Activated T-cell treated with anti-CD3 and anti-CD28 coated beads, Interleukin-2, amount 50 U/mL, for 72 hours (primary cell): ENCODE results near the gene TANC1. TPM values are rescaled to one million over a fixed set of nuclear protein-coding genes. Genes with fewer than 3 reads are reported as not detected.
A peak's percentile ranks its signal among the peaks of the same experiment; 100 is the strongest.

Experiments
- ATAC-seq, 2 donors: fragments of 150-1000 bp; cut with Tn5 transposase; replicated peaks in 1 of 2; 2 replicates each; pipeline ENCODE4 v1.10.0; 2021; ENCODE audit warnings: moderate library complexity in 2 of 2, mild to moderate bottlenecking in 1 of 2
- DNase-seq, 2 donors: peaks; one replicate each; pipeline ENCODE4 v3.0.0; 2021 to 2022; ENCODE audit warnings: mixed read lengths in 1 of 2
- H3K27ac Mint-ChIP-seq: one replicate; pipeline ENCODE4 v1.8.0; 2022; ENCODE audit warnings: mild to moderate bottlenecking, moderate library complexity, mixed read lengths
- H3K27me3 Mint-ChIP-seq: one replicate; pipeline ENCODE4 v1.8.0; 2022; ENCODE audit warnings: low read depth, mixed read lengths
- H3K36me3 Mint-ChIP-seq, 2 donors: one replicate each; pipeline ENCODE4 v1.8.0; 2022; ENCODE audit warnings: mixed read lengths in 2 of 2, mild to moderate bottlenecking in 1 of 2; ENCODE audit not compliant: insufficient read depth in 2 of 2
- H3K4me1 Mint-ChIP-seq: one replicate; pipeline ENCODE4 v1.8.0; 2022; ENCODE audit warnings: low read depth, mixed read lengths
- H3K4me3 Mint-ChIP-seq, 2 donors: one replicate each; pipeline ENCODE4 v1.8.0; 2022; ENCODE audit warnings: mild to moderate bottlenecking in 2 of 2, mixed read lengths in 2 of 2, moderate library complexity in 2 of 2
- H3K9me3 Mint-ChIP-seq, 2 donors: one replicate each; pipeline ENCODE4 v1.8.0; 2022; ENCODE audit warnings: mixed read lengths in 2 of 2
- total RNA-seq, 2 donors: library from RNA; stranded (reverse); gene quantifications; one replicate each; pipeline ENCODE4 v1.2.3, GENCODE V29; 2022

Gene TANC1
- total RNA-seq, 2 donors from 2014 or later = 0.35 to 1.6 TPM

DNA sequence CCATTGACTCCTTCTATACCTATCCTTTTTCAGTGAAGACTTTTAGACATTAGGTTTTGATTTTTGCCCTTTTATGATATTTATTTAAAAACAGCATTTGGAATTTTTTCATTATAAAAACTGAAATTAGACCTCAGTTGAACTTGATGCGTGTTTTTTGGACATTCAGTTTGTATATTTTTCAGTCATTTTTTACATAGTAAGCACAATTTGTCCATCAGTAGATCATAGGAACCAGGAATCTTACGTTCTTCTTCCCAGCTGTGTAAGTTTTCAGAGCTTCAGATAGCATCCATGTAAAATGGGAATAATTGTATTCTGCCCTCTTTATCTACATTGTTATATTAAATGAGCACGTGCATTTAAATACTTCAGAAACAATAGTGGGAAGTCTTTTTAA, 208.9 kb downstream of the TANC1 start:
- no peak overlapping the region for H3K4me3 Mint-ChIP-seq
- H3K27me3 Mint-ChIP-seq = no peaks in the 10 kb centered on the region
- no peaks in the 10 kb centered on the region for H3K36me3 Mint-ChIP-seq
- no peak overlapping the region for H3K27ac Mint-ChIP-seq
- no peaks in the 10 kb centered on the region for H3K4me1 Mint-ChIP-seq
- ATAC-seq (no peak), DNase-seq (no peak)
- H3K9me3 Mint-ChIP-seq = no peaks in the 10 kb centered on the region

DNA sequence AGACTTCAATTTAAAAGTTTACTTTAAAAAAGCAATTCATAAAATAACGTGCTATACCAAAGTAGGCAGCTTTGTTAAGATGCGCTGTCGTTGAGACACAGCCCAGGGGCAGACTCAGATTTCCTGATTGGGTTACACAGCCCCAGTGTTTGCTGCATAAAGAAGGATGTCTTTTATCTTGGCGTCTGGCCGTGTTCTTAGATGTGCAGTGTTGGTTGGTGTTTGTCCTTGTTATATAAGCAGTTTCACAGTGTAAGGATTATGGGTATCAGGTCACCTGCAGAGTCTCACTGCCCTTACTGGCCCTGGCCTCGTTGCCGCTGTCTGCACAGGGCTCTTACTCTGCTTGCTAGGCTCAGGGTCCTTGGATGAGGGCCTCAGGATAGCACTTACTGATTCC, 209.5 kb downstream of the TANC1 start:
- no peaks in the 10 kb centered on the region for H3K27me3 Mint-ChIP-seq

DNA sequence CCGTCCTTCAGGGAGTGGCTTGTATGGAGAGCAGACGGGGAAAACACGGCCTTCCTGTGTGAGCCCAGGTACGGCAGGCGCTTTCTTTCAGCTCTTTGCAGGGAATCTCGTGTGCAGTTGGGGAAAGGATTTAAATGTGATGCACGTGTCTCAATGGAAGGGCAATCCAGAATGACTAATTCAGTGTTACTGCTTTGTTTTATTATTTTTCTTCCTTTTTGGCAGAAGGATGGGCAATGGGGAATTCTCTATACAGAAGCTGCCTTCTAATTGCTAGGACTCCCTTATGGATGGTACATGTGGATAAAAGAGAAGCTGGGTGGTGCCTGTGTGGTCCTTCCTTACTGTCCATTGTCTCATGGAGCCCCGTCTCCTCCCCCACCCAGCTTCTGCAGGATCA, 210.7 kb downstream of the TANC1 start:
- Mint-ChIP-seq H3K9me3 (no peaks in the 10 kb centered on the region), H3K36me3 (no peaks in the 10 kb centered on the region), H3K27ac (no peak overlapping the region), H3K4me1 (no peaks in the 10 kb centered on the region), H3K4me3 (no peak overlapping the region), H3K27me3 (no peaks in the 10 kb centered on the region)
- ATAC-seq (no peak), DNase-seq (no peak)

More for the DNA sequence above, 209.5 kb downstream of the TANC1 start:
- DNase-seq (no peak), ATAC-seq (no peak)
- Mint-ChIP-seq H3K4me1 (no peaks in the 10 kb centered on the region), H3K27ac (no peak overlapping the region), H3K36me3 (no peaks in the 10 kb centered on the region), H3K9me3 (no peaks in the 10 kb centered on the region), H3K4me3 (no peak overlapping the region)

DNA sequence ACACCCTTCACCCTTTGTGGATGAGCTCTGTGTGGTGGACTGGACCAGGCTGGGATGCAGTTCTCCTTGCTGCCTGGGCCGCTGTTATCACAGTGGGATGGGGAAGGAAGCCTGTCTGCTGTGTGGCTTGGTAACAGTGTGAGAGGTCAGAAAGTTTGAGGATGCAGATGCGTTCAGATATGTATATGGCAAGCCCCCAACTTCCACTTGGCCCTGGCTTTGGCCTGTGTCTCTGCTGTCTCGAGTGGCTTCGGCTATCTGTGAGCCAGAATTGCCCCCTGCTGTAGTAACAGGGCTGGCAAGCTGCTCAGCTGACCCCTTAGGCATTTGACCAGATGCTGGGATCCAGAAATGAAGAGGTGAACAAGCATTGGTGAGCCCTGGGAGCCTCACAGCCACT, 211.3 kb downstream of the TANC1 start:
- DNase-seq (no peak), ATAC-seq (no peak)
- no peaks in the 10 kb centered on the region for H3K4me1 Mint-ChIP-seq
- H3K36me3 Mint-ChIP-seq = no peaks in the 10 kb centered on the region
- no peak overlapping the region for H3K4me3 Mint-ChIP-seq
- H3K27me3 Mint-ChIP-seq = no peaks in the 10 kb centered on the region
- no peak overlapping the region for H3K27ac Mint-ChIP-seq
- H3K9me3 Mint-ChIP-seq = no peaks in the 10 kb centered on the region

DNA sequence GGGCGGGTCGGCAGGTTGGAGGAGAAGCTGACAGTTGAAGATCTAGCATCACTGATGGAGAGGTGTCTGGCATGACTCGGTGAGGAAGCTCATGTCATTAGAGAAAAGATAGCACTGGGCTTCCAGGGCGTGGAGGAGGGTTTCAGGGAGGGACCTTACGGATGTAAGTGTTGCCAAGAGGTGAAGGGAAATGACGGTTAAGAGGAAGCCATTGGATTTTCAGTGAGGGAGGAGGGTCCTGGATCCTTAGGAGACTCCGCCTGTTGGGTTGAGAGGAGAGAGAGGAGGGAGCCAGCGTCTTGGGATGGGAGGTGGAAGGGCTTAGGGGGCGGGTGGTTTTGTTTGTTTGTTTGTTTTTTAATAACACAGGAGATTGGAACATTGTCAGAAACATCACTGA, 214.9 kb downstream of the TANC1 start:
- Mint-ChIP-seq H3K4me1 (peaks cover 12% of the 10 kb centered on the region), H3K27ac (no peak overlapping the region), H3K9me3 (no peaks in the 10 kb centered on the region), H3K27me3 (no peaks in the 10 kb centered on the region), H3K4me3 (no peak overlapping the region), H3K36me3 (no peaks in the 10 kb centered on the region)
- DNase-seq (no peak), ATAC-seq (no peak)

DNA sequence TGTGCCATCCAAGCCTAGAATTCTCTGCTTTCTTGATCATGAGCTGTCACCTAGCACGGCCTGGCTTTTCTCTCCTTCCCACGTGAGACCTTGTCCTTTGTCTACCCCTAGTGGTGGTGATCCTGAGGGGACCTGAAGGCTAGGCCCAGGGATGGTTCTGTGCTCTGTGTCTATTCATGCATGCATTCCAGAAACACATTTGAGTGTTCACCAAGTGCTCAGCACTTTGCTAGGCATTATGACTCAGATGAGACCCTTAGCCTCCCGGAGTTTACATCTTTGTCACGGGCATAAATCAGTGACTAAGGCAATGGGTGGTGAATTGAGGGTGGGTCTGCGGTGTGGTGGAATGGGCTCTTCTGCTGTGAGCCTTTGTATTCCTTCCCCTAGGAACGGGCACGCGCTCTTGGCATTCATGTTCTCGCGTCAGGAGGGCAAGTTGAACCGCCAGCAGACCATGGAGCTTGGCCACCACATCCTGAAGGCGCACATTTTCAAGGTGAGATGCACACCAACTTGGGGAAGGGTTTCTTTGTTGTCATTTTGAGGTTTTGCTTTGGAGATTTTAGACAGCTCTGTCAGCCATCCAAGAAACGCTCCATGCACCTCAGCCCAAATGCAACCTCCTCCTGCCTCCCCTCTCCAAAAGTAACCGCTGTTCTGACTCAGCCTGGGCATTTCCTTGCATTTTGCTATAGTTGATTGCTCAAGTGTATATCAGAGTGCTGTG, 217.1 kb downstream of the TANC1 start:
- H3K4me1 Mint-ChIP-seq = peaks cover 12% of the 10 kb centered on the region
- ATAC-seq (peak in 1 of 2 donors; percentile 62), DNase-seq (no peak)
- H3K4me3 Mint-ChIP-seq = no peak overlapping the region
- H3K27ac Mint-ChIP-seq = no peak overlapping the region
- H3K27me3 Mint-ChIP-seq = no peaks in the 10 kb centered on the region
- no peaks in the 10 kb centered on the region for H3K9me3 Mint-ChIP-seq
- H3K36me3 Mint-ChIP-seq = no peaks in the 10 kb centered on the region

DNA sequence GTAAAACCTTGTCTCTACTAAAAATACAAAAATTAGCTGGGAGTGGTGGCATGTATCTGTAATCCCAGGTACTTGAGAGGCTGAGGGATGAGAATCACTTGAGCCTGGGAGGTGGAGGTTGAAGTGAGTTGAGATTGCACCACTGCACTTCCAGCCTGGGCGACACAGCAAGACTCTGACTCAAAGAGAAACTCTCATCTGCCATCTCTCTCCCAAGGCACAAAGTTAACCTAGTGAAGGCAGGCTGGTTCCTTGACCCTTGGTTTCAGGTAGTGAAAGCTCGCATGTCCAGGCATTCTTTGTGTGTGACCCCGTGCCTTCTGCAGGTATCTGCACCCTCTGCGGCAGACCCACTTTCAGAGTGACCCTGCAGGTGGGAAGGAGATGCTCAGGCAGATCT, 218.0 kb downstream of the TANC1 start:
- Mint-ChIP-seq H3K27ac (no peak overlapping the region), H3K27me3 (no peaks in the 10 kb centered on the region), H3K36me3 (no peaks in the 10 kb centered on the region), H3K9me3 (no peaks in the 10 kb centered on the region), H3K4me1 (peaks cover 12% of the 10 kb centered on the region), H3K4me3 (no peak overlapping the region)
- ATAC-seq (no peak), DNase-seq (no peak)

DNA sequence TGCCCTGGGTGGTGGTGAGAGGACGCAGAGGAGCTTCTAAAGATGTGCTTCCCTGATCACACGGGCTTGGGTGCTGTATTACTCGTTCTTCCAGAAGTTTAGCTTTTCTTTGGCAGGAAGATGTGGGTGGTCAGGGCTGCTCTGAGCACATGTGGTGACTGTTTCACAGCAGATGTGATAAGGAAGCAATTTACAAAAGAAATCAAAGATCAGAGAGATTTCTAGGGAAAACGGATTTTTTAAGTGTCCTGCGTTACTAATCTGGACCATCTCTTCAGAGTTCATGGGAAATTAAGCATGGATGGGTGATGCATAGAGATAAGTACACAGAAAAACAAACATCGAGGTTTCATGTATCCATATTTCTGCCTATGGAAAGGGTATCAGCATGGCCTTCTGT, 218.7 kb downstream of the TANC1 start:
- Mint-ChIP-seq H3K27me3 (no peaks in the 10 kb centered on the region), H3K36me3 (no peaks in the 10 kb centered on the region), H3K4me1 (peaks cover 12% of the 10 kb centered on the region), H3K4me3 (no peak overlapping the region), H3K27ac (no peak overlapping the region), H3K9me3 (no peaks in the 10 kb centered on the region)
- ATAC-seq = no peak
- no peak for DNase-seq

DNA sequence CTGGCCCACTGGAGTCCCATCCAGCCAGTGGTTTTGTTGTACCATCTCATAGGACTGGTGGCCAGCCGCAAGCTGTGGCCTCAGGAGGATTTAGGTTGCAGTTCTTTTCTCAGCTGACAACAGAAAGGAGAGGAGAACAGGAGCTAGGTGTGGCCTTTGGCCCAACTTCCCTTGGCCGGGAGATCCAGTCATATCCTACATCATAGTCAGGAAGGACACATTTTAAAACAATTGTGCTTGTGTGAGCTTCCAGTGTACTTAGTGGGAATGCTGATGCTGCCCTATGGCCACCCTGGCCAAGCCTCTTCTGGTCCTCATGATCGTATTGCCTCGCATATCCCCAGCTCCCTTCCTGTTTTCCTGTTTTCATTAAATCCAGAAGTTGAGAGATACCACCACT, 220.0 kb downstream of the TANC1 start:
- H3K27me3 Mint-ChIP-seq = no peaks in the 10 kb centered on the region
- no peak overlapping the region for H3K4me3 Mint-ChIP-seq
- ATAC-seq = no peak
- no peak overlapping the region for H3K27ac Mint-ChIP-seq
- H3K36me3 Mint-ChIP-seq = no peaks in the 10 kb centered on the region
- H3K4me1 Mint-ChIP-seq = peaks cover 12% of the 10 kb centered on the region
- no peaks in the 10 kb centered on the region for H3K9me3 Mint-ChIP-seq
- no peak for DNase-seq

DNA sequence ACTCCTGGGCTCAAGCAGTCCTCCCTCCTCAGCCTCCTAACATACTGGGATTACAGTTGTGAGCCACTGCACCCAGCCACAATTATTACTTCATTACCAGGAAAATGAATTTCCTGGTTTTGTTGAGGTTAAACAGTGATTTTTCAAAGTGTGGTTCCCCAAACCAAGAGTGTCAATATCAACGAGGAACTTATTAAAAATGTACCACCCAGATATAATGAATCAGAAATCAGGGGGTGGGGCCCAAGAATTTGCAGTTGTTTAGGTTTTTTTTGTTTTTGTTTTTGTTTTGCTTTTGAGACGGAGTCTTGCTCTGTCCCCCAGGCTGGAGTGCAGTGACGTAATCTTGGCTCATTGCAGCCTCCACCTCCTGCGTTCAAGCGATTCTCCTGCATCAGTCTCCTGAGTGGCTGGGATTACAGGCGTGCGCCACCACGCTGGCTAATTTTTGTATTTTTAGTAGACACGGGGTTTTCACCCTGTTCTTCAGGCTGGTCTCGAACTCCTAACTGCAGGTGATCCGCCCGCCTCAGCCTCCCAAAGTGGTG, 224.0 kb downstream of the TANC1 start:
- Mint-ChIP-seq H3K27me3 (no peaks in the 10 kb centered on the region), H3K4me1 (no peaks in the 10 kb centered on the region), H3K4me3 (no peak overlapping the region), H3K36me3 (no peaks in the 10 kb centered on the region), H3K9me3 (no peaks in the 10 kb centered on the region), H3K27ac (no peak overlapping the region)
- DNase-seq (no peak), ATAC-seq (no peak)

DNA sequence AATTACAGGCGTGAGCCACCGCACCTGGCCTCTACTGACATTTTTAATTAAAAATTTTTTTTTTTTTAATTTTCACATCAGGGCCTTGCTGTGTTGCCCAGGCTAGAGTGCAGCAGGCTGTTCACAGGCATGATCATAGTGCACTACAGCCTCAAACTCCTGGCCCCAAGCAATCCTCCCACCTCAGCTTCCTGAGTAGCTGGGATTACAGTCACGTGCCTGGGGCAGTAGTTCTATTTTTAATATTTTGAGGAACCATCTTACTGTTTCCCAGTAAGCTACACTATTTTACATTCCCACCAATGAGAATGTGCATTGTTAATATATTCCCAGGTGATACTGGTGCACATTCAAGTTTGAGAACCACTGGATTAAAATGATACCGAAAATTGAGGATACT, 225.4 kb downstream of the TANC1 start:
- no peak overlapping the region for H3K27ac Mint-ChIP-seq
- DNase-seq = no peak
- ATAC-seq = no peak
- H3K4me3 Mint-ChIP-seq = no peak overlapping the region
- H3K4me1 Mint-ChIP-seq = no peaks in the 10 kb centered on the region
- H3K9me3 Mint-ChIP-seq = no peaks in the 10 kb centered on the region
- no peaks in the 10 kb centered on the region for H3K27me3 Mint-ChIP-seq
- H3K36me3 Mint-ChIP-seq = no peaks in the 10 kb centered on the region

DNA sequence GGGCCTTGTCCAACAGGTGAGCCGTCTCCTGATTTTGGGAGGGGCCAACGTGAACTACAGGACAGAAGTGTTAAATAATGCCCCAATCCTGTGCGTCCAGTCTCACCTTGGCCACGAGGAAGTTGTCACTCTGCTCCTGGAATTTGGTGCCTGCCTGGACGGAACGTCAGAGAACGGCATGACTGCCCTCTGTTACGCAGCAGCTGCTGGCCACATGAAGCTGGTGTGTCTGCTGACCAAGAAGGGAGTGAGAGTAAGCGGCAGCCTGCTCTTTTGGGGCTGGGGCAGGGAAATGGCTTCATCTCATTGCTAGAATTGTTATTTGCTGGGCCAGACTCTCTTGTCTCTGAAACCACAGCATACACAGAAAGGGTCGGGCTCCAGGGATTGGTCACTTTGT, 225.8 kb downstream of the TANC1 start:
- no peak overlapping the region for H3K4me3 Mint-ChIP-seq
- no peak for ATAC-seq
- no peaks in the 10 kb centered on the region for H3K27me3 Mint-ChIP-seq
- H3K36me3 Mint-ChIP-seq = no peaks in the 10 kb centered on the region
- no peaks in the 10 kb centered on the region for H3K4me1 Mint-ChIP-seq
- H3K27ac Mint-ChIP-seq = no peak overlapping the region
- DNase-seq = no peak
- H3K9me3 Mint-ChIP-seq = no peaks in the 10 kb centered on the region

DNA sequence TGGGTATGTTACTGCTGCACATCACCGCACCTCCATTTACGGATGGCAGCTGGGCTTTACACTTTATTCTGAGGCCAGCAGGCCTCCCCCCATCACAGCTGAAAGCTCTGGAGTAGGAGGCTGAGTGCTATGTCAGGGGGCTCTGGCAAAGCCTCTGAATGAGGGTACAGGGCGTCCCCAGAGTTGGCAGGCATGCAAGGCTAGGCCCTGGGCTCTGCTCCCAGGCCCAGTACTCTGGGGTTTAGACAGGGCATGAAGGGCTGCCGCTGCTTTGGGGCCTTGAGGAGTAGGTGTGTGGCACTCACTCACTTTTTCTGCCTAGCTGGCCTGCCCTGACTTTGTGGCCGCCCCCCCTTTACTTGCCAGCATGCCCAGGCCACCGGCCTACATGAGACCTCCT, 227.3 kb downstream of the TANC1 start:
- H3K27ac Mint-ChIP-seq = no peak overlapping the region
- ATAC-seq (no peak), DNase-seq (no peak)
- no peaks in the 10 kb centered on the region for H3K27me3 Mint-ChIP-seq
- H3K9me3 Mint-ChIP-seq = no peaks in the 10 kb centered on the region
- no peaks in the 10 kb centered on the region for H3K4me1 Mint-ChIP-seq
- H3K4me3 Mint-ChIP-seq = no peak overlapping the region
- H3K36me3 Mint-ChIP-seq = no peaks in the 10 kb centered on the region

DNA sequence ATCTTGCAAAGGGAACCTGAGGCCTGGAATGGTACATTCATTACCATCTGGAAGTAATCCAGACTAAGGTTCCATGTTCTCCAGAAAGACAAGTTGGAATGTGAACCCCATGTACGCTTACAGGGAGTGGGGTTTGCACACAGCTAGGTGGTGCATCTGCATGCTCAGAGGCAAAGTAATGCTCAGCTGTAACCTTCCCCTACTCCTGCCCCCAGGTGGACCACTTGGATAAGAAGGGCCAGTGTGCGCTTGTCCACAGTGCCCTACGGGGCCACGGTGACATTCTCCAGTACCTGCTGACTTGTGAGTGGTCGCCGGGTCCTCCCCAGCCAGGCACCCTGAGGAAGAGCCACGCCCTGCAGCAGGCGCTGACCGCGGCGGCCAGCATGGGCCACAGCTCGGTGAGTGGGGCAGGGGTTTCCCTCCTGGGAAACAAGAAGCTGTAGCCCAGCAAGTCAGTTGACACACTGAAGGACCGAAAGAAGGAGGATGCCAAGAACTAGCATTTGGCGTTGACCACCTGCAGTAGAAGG, 228.0 kb downstream of the TANC1 start:
- Mint-ChIP-seq H3K9me3 (no peaks in the 10 kb centered on the region), H3K4me1 (peaks cover 5% of the 10 kb centered on the region), H3K27ac (no peak overlapping the region), H3K36me3 (no peaks in the 10 kb centered on the region), H3K27me3 (no peaks in the 10 kb centered on the region), H3K4me3 (no peak overlapping the region)
- ATAC-seq (no peak), DNase-seq (no peak)
